Lower lobe of right lung (tissue), 2 donors: ENCODE measurements around the gene DDI2. TPM values are rescaled to one million over a fixed set of nuclear protein-coding genes. Genes with fewer than 3 reads are reported as not detected.

Experiments used
- ATAC-seq, 2 donors: fragments of 200-7000 bp; cut with Tn5 transposase; one replicate each; pipeline ENCODE4 v1.9.1; 2020 to 2022; ENCODE audit warnings: mild to moderate bottlenecking in 2 of 2, moderate library complexity in 2 of 2
- DNase-seq: peaks from one replicate; pipeline ENCODE4 v3.0.0-alpha.2; 2020
- H3K27ac ChIP-seq: fragments of 200-600 bp; one replicate; pipeline ENCODE4 v1.8.0; 2022
- H3K27me3 ChIP-seq: fragments of 200-600 bp; one replicate; pipeline ENCODE4 v1.8.0; 2022; ENCODE audit warnings: low read depth
- H3K36me3 ChIP-seq: fragments of 200-600 bp; one replicate; pipeline ENCODE4 v1.8.0; 2022; ENCODE audit warnings: mild to moderate bottlenecking
- H3K4me1 ChIP-seq: fragments of 200-600 bp; one replicate; pipeline ENCODE4 v1.8.0; 2022
- H3K4me3 ChIP-seq: fragments of 200-600 bp; one replicate; pipeline ENCODE4 v1.8.0; 2022; ENCODE audit warnings: mild to moderate bottlenecking
- H3K9me3 ChIP-seq: fragments of 200-600 bp; one replicate; pipeline ENCODE4 v1.8.0; 2022
- CTCF ChIP-seq: fragments of 200-600 bp; IDR thresholded peaks from one replicate; pipeline ENCODE4 v1.8.0; 2022; ENCODE audit warnings: antibody characterized with exemption, mild to moderate bottlenecking
- intact Hi-C: fragments of 100-400 bp; cut with DNase I; formaldehyde crosslinking; loops from one replicate; pipeline ENCODE4 v1.11.0; 2022
- total RNA-seq: library from RNA; stranded (reverse); fragmentation: NEBNext Ultra II Directional; extraction: Animal tissue kit (Norgen Biotek cat#: 25700); gene quantifications from one replicate; pipeline ENCODE4 v1.2.1, GENCODE V29; 2021
- donor health status: DM: no; HTN: yes; CAD: no; lungs with severe emphysema.

Gene DDI2
- total RNA-seq, 1 donor from 2014 or later = 48.8 TPM

- intact Hi-C loops = no loop called here
- Histone ChIP-seq H3K36me3 (no peaks in the 10 kb centered on the region), H3K4me1 (peaks cover 19% of the 10 kb centered on the region), H3K27ac (no peak overlapping the region), H3K9me3 (no peaks in the 10 kb centered on the region), H3K27me3 (peaks cover 17% of the 10 kb centered on the region), H3K4me3 (no peak overlapping the region)
- ATAC-seq = no peak
- no peak for TF ChIP-seq CTCF
- DNase-seq = no peak
Measured at GRCh38 chr1:15583016-15583706, 34.1 kb upstream of the DDI2 start.

- H3K36me3 ChIP-seq = no peaks in the 10 kb centered on the region
- peaks cover 17% of the 10 kb centered on the region for H3K27me3 ChIP-seq
- DNase-seq = peak; percentile 50
- peak; percentile 76 to 77 for ATAC-seq
- intact Hi-C loops = no loop called here
- no peak within 1 kb of the TSS for H3K27ac ChIP-seq
- TF ChIP-seq CTCF = peak; percentile 21
- no peaks in the 10 kb centered on the region for H3K9me3 ChIP-seq
- peak within 1 kb of the TSS; percentile 52 for H3K4me3 ChIP-seq
- peaks cover 10% of the 10 kb centered on the region for H3K4me1 ChIP-seq
Measured at GRCh38 chr1:15584489-15585363, 32.5 kb upstream of the DDI2 start, which contains the start of gene AGMAT. TSS of gene AGMAT (minus strand) at chr1:15585051. CDS start at chr1:15584967, 84 bp downstream.

GRCh38 chr1:15592285-15592684 lies 25.0 kb upstream of the DDI2 start:
- TF ChIP-seq CTCF = no peak
- intact Hi-C loops = no loop called here
- DNase-seq = no peak
- H3K9me3 ChIP-seq = no peaks in the 10 kb centered on the region
- no peaks in the 10 kb centered on the region for H3K27me3 ChIP-seq
- H3K27ac ChIP-seq = no peak overlapping the region
- no peaks in the 10 kb centered on the region for H3K36me3 ChIP-seq
- no peak overlapping the region for H3K4me3 ChIP-seq
- no peak for ATAC-seq
- H3K4me1 ChIP-seq = no peaks in the 10 kb centered on the region

- intact Hi-C loops = no loop called here
Measured at GRCh38 chr1:15595809-15596617, 21.2 kb upstream of the DDI2 start.

More at GRCh38 chr1:15595809-15596617, 21.2 kb upstream of the DDI2 start:
- Histone ChIP-seq H3K9me3 (no peaks in the 10 kb centered on the region), H3K4me1 (no peaks in the 10 kb centered on the region), H3K36me3 (no peaks in the 10 kb centered on the region), H3K4me3 (no peak overlapping the region), H3K27ac (no peak overlapping the region), H3K27me3 (no peaks in the 10 kb centered on the region)
- DNase-seq (no peak), ATAC-seq (no peak)
- TF ChIP-seq CTCF = no peak
